HG03095 (cell line): ENCODE data around the gene WDR90.

Source experiments
- ATAC-seq: cut with Tn5 transposase; IDR thresholded peaks from one replicate; pipeline ENCODE4 v1.9.1; 2021; ENCODE audit warnings: moderate library complexity; ENCODE audit not compliant: unreplicated experiment

Gene WDR90

DNA sequence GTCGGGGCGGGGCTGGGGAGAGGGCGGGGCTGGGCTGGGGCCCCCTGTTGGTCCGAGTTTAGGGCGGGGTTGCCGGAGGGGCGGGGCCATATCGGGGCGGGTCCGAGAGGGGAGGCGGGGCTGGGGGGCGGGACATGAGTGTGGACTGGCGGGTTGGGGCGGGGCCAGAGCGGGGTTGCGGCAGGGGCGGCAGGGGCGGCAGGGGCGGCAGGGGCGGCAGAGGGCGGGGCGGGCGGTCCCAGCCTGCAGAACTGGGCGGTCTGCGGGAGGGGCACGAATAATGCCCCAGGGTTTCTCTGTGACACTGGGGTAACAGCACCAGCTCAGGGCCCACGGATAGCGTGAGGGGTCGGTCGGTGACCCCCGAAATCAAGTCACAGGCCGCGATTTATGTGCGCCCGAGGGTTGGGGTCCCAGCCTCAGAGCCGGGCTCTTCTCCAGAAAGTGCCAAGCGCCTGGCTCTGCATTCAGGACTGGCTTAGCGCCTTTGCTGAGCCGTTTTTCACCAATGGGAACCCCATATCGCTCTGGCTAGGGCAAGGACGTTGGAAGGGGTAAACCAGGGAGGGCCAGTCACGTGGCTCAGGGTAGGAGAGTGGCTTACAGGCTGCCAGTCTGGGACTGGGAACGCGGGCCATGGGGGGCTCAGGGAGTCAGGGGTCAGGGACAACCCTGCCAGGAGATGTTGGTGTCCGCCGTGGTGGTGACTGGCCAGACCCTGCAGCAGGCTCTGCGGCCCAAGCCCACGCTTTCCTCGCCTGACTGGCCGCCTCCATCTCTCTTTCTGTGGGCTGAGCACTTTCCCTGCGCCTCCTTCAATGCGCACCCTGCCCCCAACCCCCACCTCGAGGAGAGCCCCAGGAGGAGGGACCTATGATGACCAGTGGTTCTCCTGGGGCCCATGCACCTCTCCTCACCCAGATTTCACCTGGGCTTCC lies 11.8 kb upstream of the WDR90 start:
- no peak for ATAC-seq

DNA sequence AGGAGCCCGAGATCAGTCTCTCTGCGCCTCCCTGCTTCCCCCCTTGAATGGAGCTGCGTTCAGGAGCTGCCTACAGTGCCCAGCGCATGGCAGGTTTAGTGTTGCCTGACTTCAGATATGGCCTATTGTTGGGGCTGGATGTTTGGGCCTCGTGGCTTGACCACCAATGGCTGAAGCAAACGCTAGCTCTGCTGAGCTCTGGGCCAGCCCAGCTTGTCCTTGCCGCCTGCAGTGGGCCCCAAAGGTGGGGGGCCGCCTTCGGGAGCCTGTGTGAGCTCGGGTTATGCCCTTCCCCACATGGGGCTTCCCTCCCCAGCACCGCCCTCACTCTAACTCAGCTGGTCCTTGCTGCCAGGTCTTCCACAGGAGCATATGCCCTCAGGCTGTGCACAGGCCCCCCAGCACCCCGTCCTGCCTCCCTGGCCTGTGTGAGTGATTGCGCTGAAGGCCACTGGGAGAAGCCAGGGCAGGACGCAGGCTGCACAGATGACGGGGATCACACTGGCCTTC lies 11.1 kb upstream of the WDR90 start:
- no peak for ATAC-seq

DNA sequence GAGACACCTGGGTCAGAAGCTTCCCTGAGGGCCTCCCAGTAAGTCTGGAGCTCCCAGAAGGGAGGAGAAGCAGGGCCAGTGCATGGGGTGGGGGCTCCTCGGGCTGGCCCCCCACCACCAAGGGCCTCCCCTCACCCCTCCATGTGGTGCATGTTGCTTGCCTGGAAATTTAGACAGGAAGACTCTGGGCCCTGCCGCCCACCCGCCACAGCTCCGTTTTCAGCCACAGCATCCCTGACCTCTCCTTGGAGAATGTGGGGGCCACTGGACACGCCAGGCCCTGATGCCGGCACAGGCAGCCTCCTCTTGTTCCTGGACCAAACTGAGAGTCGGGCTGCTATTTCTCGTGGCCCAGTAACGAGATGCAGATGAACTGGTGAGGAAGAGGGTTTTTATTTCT lies 10.3 kb upstream of the WDR90 start:
- ATAC-seq: no peak

- ATAC-seq: no peak
Measured at GRCh38 chr16:640614-641013, 8.6 kb upstream of the WDR90 start.

DNA sequence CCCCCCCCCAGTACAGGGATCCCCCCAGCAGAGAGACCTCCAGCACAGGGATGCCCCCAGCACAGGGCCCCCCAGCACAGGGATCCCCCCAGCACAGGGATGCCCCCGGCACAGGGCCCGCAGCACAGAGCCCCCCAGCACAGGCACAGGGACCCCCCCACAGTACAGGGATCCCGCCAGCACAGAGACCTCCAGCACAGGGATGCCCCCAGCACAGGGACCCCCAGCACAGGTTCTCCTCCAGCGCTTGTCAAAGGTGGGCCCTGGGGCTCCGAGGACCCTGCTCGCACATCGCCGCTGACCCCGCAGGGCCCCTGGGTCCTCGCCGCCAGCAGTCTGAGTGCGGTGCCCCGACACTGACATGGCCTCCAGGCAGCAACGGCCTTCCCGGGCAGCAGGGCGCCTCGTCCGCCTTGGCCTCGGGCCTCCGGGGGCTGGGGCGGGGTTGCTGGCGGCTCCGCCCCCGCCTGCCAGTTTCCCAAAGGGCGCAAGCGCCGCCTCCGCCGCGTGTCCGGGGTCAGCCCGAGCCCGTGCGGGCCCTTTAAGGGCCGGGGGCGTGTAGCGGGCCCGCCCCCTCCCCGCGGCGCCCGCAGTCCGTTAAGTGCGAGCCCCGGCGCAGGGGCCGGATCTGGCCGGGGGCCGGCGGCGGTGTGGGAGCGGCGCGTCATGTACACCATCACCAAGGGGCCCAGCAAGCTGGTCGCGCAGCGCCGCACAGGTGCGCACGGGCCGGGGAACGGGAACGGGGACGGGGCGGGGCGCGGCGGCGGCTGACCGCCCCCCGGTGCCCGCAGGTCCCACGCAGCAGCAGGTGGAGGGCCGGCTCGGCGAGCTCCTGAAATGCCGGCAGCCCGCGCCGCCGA lies 7.6 kb upstream of the WDR90 start, which contains the start of gene MCRIP2:
TSS of gene MCRIP2 (plus strand) at position 503 of the 863 bp plus-strand sequence. CDS start at position 667, 164 bp downstream.
- ATAC-seq: peak; percentile 43

GRCh38 chr16:642189-643049 lies 6.7 kb upstream of the WDR90 start:
- peak; percentile 17 for ATAC-seq

- no peak for ATAC-seq
Measured at GRCh38 chr16:643050-643368, 6.2 kb upstream of the WDR90 start.

DNA sequence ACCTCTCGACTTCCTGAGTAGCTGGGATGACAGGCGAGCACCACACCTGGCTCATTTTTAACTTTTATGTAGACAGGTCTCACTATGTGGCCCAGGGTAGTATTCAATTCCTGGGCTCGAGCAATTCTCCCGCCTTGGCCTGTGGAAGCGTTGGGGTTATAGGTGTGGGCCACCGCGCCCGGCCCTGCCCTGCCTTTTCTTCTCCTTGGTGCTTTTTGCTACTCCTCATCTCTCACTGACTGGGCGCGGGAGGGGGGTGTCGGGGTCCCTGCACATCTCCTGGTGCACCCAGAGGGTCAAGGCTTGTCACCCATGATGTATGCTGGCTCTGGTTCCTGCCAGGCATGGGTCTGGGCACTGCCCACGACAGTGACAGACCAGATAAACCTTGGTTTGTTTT lies 4.6 kb upstream of the WDR90 start:
- no peak for ATAC-seq

DNA sequence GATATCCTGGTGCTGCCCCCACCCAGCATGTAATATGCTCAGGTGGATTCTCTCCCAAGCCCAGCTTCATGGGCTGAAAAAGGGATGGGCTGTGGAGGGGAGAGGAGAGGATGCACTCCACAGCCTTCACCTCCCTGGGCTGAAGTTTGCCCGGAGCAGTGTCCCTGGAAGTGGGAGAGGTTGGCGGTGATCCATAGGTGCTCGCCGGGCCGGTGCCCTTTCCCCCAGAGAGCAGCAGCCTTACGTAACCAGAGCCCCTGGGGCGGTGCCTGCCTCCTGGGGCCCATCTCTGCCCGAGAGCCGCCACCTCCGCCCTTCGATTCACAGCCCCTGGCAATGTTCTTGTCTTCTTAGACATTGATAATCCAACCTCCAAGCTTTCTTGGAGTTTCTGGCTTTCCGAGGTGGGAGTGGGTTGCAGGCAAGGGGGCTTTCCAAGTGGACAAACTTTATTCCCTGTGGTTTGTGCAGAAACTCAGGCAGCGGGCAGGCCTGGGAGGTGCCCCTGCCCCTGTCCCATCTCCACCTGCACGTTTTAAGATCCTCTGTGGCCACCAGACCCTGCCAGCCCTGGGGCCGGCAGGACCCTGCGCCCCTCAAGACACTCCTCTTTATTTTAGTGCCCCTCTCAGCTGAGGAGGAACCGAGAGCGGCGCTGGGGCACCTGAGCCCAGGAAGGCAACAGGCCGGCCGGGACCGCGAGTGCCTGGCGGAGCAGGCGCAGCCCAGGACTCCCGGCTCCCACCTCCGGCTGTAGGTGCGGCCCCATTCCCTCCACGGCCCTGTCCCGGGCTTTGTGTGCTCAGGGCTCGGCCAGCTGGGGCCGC lies 3.1 kb upstream of the WDR90 start:
- ATAC-seq: no peak

DNA sequence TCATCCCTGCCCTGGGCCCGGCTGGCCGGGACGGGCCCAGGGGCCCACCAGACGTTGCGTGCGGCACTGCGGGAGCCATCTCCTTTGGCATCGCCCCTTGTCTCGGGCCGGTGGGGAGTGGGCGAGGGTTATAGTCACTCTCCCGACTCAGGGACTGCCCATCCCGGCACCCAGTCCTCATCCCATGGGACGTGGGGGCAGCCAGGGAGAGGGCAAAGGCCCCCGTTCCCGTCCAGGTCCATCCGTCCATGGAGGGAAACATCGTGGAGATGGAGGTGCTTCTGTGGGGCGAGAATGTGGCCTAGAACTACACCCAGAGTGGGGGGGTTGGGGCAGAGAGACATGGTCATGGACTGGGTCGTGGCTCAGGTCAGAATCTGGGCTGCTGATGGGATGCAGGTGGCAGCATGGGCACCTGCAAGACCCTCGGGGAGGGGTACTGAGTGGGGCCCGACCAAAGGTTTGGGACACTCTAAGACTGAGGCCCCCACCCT lies 2.4 kb upstream of the WDR90 start:
- ATAC-seq: no peak

GRCh38 chr16:647173-647902 lies 1.8 kb upstream of the WDR90 start:
- ATAC-seq: no peak

DNA sequence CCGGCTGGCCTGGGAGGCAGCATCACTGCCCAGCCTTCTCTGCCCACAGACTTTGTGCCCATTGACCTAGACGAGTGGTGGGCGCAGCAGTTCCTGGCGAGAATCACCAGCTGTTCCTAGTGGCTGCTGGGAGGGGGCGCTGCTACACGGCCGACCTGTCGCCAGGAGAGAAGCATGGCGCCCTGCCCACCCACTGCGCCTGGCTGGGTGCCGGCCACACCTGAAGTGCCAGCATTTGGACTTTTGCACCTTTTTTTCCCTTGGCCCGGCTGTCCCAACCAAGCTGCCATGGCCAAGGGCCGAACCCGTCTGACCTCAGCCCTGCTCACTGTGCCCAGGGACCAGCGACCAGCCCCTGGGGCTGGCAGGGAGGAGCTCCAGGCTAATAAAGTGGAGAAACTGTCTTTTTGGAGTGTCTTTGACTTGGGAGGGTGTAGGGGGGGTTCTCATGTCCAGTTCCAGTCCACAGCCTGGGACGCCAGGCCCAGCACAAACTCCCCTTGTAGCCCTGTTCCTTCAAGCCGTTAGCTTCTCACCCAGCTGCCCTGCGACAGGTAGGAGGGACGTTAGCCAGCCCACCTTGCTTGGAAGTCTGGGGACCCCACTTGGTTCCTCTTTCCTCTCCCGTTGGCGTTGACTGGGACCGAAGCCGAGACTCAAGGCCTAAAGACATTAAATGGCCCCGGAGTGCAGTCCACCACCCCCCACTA lies 939 bp upstream of the WDR90 start:
- ATAC-seq: no peak

GRCh38 chr16:649631-650030 lies 466 bp downstream of the WDR90 start:
- no peak for ATAC-seq

DNA sequence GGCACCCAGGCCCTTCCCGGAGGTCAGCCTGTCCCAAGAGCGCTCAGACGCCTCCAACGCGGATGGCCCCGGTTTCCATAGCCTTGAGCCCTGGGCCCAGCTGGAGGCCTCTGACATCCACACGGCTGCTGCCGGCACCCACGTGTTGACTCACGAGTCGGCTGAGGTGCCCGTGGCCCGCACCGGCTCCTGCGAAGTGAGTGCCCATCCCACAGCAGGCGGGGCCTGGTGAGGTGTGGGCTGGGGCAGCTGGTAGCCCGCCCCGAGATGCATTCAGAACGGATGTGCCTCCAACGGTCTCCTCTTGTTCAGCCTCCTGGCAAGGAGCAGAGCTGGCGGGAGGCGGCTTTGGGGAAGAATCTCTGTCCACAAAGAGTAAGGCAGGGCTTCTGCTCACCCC lies 2.7 kb downstream of the WDR90 start:
- ATAC-seq: no peak

GRCh38 chr16:652454-653305 lies 3.5 kb downstream of the WDR90 start:
- no peak for ATAC-seq

DNA sequence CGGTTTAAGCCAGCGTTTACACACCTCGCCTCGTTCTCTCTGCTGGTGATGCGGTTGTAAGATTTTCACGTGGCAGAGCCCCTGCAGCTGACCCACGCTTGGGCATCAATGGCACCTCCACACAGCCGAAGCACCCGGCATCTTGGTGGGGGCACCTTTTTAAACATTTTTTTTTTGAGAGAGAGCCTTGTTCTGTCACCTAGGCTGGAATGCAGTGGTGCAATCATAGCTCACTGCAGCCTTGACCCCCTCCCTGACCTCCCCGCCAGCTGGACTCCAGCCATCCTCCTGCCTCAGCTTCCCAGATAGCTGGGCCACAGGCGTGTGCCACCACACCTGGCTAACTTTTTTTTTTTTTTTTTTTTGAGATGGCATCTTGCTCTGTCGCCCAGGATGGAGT lies 4.9 kb downstream of the WDR90 start:
- ATAC-seq: no peak

DNA sequence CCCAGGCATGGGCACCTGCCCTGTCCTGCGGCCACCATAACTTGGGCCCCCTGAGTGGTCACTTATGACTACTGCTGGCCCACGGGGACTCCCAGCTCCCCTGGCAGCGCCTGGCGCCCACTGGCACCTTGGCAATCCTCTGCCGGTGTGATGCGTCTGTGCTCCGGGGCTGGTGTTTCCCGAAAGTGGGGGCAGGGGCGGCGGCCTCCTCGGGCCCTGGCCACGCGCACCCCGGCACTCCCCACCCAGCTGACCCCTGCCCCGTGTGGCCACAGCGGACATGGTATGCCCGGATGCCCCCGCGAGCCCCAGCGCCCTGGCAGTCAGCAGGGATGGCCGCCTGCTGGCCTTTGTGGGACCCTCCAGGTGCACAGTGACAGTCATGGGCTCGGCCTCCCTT lies 8.3 kb downstream of the WDR90 start:
- ATAC-seq: no peak
